HCEC 1CT (cell line): ENCODE measurements around the gene CEP85.
"Not testable (repeated sequence)": the region's sequence is repeated elsewhere in the genome, so short reads cannot be mapped to it uniquely, and the experiment has no call there.

Experiments
- DNase-seq: peaks from one replicate; pipeline ENCODE4 v3.0.0-alpha.2; 2017

Gene CEP85

GRCh38 chr1:26291433-26291832, 57.4 kb downstream of the CEP85 start:
- no peak for DNase-seq

GRCh38 chr1:26291939-26292338, 57.9 kb downstream of the CEP85 start:
- DNase-seq: no peak

- not testable (repeated sequence) for DNase-seq
Observed at GRCh38 chr1:26292735-26293134, 58.7 kb downstream of the CEP85 start.

- DNase-seq: no peak
Observed at GRCh38 chr1:26293911-26294463, 60.0 kb downstream of the CEP85 start.

- no peak for DNase-seq
Observed at GRCh38 chr1:26295194-26296138, 61.5 kb downstream of the CEP85 start.

- no peak for DNase-seq
Observed at GRCh38 chr1:26296340-26297056, 62.5 kb downstream of the CEP85 start.

GRCh38 chr1:26297057-26297790, 63.2 kb downstream of the CEP85 start:
- no peak for DNase-seq

- no peak for DNase-seq
Observed at GRCh38 chr1:26297791-26298124, 63.8 kb downstream of the CEP85 start.

GRCh38 chr1:26300578-26301275, 66.7 kb downstream of the CEP85 start:
- no peak for DNase-seq

- peak; percentile 80 for DNase-seq
Observed at GRCh38 chr1:26302733-26303405, 68.9 kb downstream of the CEP85 start.

- DNase-seq: no peak
Observed at GRCh38 chr1:26305667-26306289, 71.8 kb downstream of the CEP85 start.

- DNase-seq: peak; percentile 93
Observed at GRCh38 chr1:26306290-26307229, 72.6 kb downstream of the CEP85 start, which contains the start of gene UBXN11. Gene UBXN11, minus strand, starts transcription at chr1:26306636. Its CDS starts 3,753 bp downstream, at chr1:26302883.

GRCh38 chr1:26307363-26307781, 73.4 kb downstream of the CEP85 start:
- DNase-seq: no peak

- DNase-seq: not testable (repeated sequence)
Observed at GRCh38 chr1:26307966-26308899, 74.2 kb downstream of the CEP85 start.

- no peak for DNase-seq
Observed at GRCh38 chr1:26314501-26314900, 80.5 kb downstream of the CEP85 start.

GRCh38 chr1:26315874-26316850, 82.2 kb downstream of the CEP85 start:
- no peak for DNase-seq

GRCh38 chr1:26317146-26317545, 83.1 kb downstream of the CEP85 start:
- no peak for DNase-seq
